ENCODE data around the gene KASH5. TPM values are rescaled to one million over a fixed set of nuclear protein-coding genes. Genes with fewer than 3 reads are reported as not detected.
A peak's percentile ranks its signal among the peaks of the same experiment; 100 is the strongest.

Gene KASH5
- total RNA-seq, 1 donor from 2014 or later = not detected

DNA sequence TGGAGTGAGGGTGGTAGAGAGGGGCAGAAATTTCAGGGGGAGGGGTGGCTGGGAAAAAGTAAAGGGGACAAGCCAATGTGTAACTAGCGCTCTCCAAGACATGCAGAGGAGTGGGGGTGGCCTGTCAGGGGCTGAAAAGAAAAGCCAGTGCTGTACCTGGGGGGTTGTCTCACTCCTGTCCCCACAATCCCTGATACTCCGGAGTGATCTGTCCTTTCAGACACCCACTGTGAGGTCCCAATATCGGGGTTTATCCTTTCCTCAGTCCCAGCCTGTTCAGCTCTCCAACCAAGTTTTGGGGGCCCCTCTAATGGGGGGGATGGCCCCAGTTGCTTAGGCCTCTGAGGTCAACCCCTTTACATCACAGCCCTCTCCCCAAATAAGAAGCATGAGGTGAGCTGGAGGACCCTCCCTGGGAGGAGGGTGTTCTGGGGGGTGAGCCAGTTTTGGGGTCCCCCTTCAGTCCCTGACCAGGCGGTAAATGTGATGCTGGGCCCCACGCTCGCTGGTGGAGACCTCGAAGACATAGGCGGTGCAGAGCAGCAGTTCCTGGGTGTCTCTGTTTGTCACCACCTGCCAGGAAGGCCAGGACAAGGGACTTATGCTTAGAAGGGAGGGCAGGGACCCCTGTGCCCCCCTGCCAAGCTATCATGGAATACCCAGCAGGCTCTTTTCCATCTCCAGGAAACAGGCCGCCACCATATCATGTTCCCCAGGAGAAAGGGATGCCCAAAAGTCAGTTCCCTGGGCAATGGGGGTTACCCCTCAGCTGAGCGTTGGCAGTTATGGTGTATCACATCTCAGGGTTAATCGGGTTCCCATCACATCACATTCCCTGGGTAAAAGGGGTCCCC, 47.0 kb upstream of the KASH5 start:
- H3K27ac Mint-ChIP-seq = no peak overlapping the region
- DNase-seq (ENCODE audit: low spot score, unreplicated experiment) = no peak
- H3K4me3 Mint-ChIP-seq (ENCODE audit: low read depth) = no peak overlapping the region
- H3K4me1 Mint-ChIP-seq (ENCODE audit: low read depth) = peaks cover 15% of the 10 kb centered on the region
- H3K9me3 Mint-ChIP-seq (ENCODE audit: low read depth) = no peaks in the 10 kb centered on the region
- peaks cover 48% of the 10 kb centered on the region for H3K36me3 Mint-ChIP-seq (ENCODE audit: insufficient read depth)
- TF ChIP-seq, protein P1, sequence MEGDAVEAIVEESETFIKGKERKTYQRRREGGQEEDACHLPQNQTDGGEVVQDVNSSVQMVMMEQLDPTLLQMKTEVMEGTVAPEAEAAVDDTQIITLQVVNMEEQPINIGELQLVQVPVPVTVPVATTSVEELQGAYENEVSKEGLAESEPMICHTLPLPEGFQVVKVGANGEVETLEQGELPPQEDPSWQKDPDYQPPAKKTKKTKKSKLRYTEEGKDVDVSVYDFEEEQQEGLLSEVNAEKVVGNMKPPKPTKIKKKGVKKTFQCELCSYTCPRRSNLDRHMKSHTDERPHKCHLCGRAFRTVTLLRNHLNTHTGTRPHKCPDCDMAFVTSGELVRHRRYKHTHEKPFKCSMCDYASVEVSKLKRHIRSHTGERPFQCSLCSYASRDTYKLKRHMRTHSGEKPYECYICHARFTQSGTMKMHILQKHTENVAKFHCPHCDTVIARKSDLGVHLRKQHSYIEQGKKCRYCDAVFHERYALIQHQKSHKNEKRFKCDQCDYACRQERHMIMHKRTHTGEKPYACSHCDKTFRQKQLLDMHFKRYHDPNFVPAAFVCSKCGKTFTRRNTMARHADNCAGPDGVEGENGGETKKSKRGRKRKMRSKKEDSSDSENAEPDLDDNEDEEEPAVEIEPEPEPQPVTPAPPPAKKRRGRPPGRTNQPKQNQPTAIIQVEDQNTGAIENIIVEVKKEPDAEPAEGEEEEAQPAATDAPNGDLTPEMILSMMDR (IDR thresholded peaks at IDR 0.05; ENCODE audit: unreplicated experiment) = no peak
- no peaks in the 10 kb centered on the region for H3K27me3 Mint-ChIP-seq

DNA sequence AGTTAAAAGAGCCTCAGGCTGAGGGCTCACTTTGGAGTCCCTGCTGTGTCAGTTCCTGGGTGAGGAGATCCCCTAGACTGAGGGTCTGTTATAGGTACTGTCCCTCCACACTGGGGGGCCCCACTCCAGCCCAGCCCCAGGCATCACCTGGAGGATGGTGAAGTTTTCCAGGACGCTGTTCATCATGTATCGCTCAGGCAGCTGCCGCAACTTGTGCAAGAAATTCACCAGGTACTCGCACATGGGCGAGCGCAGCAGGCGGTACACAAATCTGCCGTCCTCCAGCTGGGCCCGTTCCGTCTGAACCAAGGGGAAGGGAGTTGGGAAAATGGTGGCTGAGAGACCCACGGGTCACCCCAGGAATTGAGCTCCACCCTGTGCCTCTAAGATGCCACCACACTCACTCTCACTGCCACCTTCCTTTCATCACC, 45.7 kb upstream of the KASH5 start:
- TF ChIP-seq, protein P1 (IDR thresholded peaks at IDR 0.05; ENCODE audit: unreplicated experiment) = no peak
- no peak for DNase-seq (ENCODE audit: low spot score, unreplicated experiment)
- Mint-ChIP-seq H3K27me3 (no peaks in the 10 kb centered on the region), H3K4me1 (ENCODE audit: low read depth) (peaks cover 15% of the 10 kb centered on the region), H3K27ac (no peak overlapping the region), H3K36me3 (ENCODE audit: insufficient read depth) (peaks cover 52% of the 10 kb centered on the region), H3K4me3 (ENCODE audit: low read depth) (no peak overlapping the region), H3K9me3 (ENCODE audit: low read depth) (no peaks in the 10 kb centered on the region)

DNA sequence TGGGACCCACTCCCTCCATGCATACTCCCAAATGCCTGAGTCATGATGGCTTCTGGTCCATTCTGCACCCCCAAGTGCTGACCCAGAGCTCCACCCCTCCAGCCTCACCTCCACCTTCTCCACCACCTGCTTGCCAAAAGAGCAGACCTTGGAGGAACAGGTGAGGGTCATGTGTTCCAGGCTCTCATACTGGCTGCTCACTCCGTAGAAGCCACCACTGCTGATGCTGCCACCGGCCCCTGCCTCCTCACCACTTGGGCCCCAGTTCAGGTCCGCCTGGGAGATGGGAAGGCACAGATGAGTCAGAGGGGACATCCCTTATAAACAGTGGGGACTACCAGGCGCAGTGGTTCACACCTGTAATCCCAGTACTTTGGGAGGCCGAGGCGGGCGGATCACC, 44.9 kb upstream of the KASH5 start:
- H3K27me3 Mint-ChIP-seq = no peaks in the 10 kb centered on the region
- no peaks in the 10 kb centered on the region for H3K9me3 Mint-ChIP-seq (ENCODE audit: low read depth)
- H3K4me3 Mint-ChIP-seq (ENCODE audit: low read depth) = no peak overlapping the region
- TF ChIP-seq, protein P1 (IDR thresholded peaks at IDR 0.05; ENCODE audit: unreplicated experiment) = no peak
- H3K4me1 Mint-ChIP-seq (ENCODE audit: low read depth) = peaks cover 16% of the 10 kb centered on the region
- no peak for DNase-seq (ENCODE audit: low spot score, unreplicated experiment)
- peaks cover 57% of the 10 kb centered on the region for H3K36me3 Mint-ChIP-seq (ENCODE audit: insufficient read depth)
- H3K27ac Mint-ChIP-seq = no peak overlapping the region

- Mint-ChIP-seq H3K27me3 (no peaks in the 10 kb centered on the region), H3K4me1 (ENCODE audit: low read depth) (peaks cover 10% of the 10 kb centered on the region), H3K27ac (peak overlapping the region; percentile 78), H3K9me3 (ENCODE audit: low read depth) (no peaks in the 10 kb centered on the region), H3K4me3 (ENCODE audit: low read depth) (no peak overlapping the region), H3K36me3 (ENCODE audit: insufficient read depth) (peaks cover 65% of the 10 kb centered on the region)
- TF ChIP-seq, protein P1 (IDR thresholded peaks at IDR 0.05; ENCODE audit: unreplicated experiment) = no peak
- DNase-seq (ENCODE audit: low spot score, unreplicated experiment) = no peak
Observed at GRCh38 chr19:49344505-49345423, 43.3 kb upstream of the KASH5 start.

- no peak for DNase-seq (ENCODE audit: low spot score, unreplicated experiment)
Observed at GRCh38 chr19:49347191-49347590, 40.9 kb upstream of the KASH5 start.

More at GRCh38 chr19:49347191-49347590, 40.9 kb upstream of the KASH5 start:
- no peak overlapping the region for H3K4me3 Mint-ChIP-seq (ENCODE audit: low read depth)
- H3K9me3 Mint-ChIP-seq (ENCODE audit: low read depth) = no peaks in the 10 kb centered on the region
- H3K27me3 Mint-ChIP-seq = no peaks in the 10 kb centered on the region
- peaks cover 54% of the 10 kb centered on the region for H3K36me3 Mint-ChIP-seq (ENCODE audit: insufficient read depth)
- peaks cover 4% of the 10 kb centered on the region for H3K4me1 Mint-ChIP-seq (ENCODE audit: low read depth)
- TF ChIP-seq, protein P1 (IDR thresholded peaks at IDR 0.05; ENCODE audit: unreplicated experiment) = no peak
- no peak overlapping the region for H3K27ac Mint-ChIP-seq

Data from progenitor cell of endocrine pancreas (in vitro differentiated cells).